Left ventricle myocardium inferior (tissue), 1 donor: Measurements from ENCODE around the gene BMF. TPM values are rescaled to one million over a fixed set of nuclear protein-coding genes. Genes with fewer than 3 reads are reported as not detected.

Experiments used
- DNase-seq: peaks from one replicate; pipeline ENCODE4 v3.0.0-alpha.2; 2020
- H3K27ac ChIP-seq: fragments of 200-600 bp; replicated peaks from 2 replicates; pipeline ENCODE4 v1.8.0; 2021
- H3K27me3 ChIP-seq: fragments of 200-600 bp; 2 replicates; pipeline ENCODE4 v1.8.0; 2021; ENCODE audit warnings: low read depth
- H3K36me3 ChIP-seq: fragments of 200-600 bp; 2 replicates; pipeline ENCODE4 v1.8.0; 2021
- H3K4me1 ChIP-seq: fragments of 200-600 bp; 2 replicates; pipeline ENCODE4 v1.8.0; 2021
- H3K4me3 ChIP-seq: fragments of 200-600 bp; 2 replicates; pipeline ENCODE4 v1.8.0; 2021; ENCODE audit warnings: mild to moderate bottlenecking, moderate library complexity
- H3K9me3 ChIP-seq: fragments of 200-600 bp; replicated peaks from 2 replicates; pipeline ENCODE4 v1.8.0; 2021
- intact Hi-C: fragments of 100-400 bp; cut with micrococcal nuclease; formaldehyde crosslinking; loops from one replicate; pipeline ENCODE4 v1.11.0; 2022
- total RNA-seq: library from RNA; stranded (reverse); fragmentation: NEBNext Ultra II Directional; extraction: Animal tissue kit (Norgen Biotek cat#: 25700); gene quantifications from one replicate; pipeline ENCODE4 v1.2.1, GENCODE V29; 2021
- TF ChIP-seq, protein P1 (sequence below): fragments of 200-600 bp; IDR thresholded peaks from 2 replicates; pipeline ENCODE4 v1.8.0; 2021; ENCODE audit warnings: antibody characterized with exemption, mild to moderate bottlenecking, borderline replicate concordance
- donor health status: DM: no; HTN: yes; CAD: no; lungs with severe emphysema.

BMF gene
- total RNA-seq, 1 donor from 2014 or later: 3.1 TPM

DNA sequence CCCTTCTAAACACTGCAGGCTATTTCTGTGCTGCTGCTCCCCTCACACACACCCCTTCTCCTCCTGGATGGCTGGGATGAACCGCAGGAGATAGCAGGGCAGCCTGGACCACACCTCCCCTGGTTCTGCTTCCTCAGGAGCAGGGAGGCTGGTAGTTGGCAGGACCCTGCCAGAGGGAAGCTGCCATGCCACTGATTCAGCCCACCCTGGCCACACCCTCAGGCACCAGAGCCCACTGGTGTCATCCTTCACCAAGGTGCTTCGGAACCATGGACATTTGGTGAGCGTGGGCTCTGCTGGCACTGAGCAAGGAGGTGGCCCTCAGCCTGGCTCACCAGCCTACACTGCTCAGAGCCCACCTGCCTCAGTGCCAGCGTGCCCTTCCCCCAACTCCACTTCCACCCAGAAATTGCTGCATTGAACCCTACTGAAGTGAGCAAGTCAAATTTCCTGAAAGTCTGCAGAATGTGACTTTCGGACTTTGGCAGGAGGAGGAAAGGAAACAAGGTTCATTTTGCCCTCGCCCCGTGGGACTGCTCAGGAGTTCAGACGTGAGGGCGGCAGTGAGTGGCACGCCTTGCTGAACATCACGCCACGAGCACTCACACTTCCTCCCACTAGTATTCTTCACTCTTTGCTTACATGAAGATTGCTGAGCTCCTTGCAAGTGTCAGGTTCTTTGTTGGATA, 26.3 kb downstream of the BMF start:
- Histone ChIP-seq H3K27ac (peak overlapping the region; percentile 75), H3K36me3 (no peaks in the 10 kb centered on the region), H3K9me3 (no peaks in the 10 kb centered on the region), H3K27me3 (no peaks in the 10 kb centered on the region), H3K4me1 (peaks cover 39% of the 10 kb centered on the region), H3K4me3 (peak overlapping the region; percentile 54)
- intact Hi-C loops: no loop called here
- DNase-seq: no peak
- TF ChIP-seq, protein P1, sequence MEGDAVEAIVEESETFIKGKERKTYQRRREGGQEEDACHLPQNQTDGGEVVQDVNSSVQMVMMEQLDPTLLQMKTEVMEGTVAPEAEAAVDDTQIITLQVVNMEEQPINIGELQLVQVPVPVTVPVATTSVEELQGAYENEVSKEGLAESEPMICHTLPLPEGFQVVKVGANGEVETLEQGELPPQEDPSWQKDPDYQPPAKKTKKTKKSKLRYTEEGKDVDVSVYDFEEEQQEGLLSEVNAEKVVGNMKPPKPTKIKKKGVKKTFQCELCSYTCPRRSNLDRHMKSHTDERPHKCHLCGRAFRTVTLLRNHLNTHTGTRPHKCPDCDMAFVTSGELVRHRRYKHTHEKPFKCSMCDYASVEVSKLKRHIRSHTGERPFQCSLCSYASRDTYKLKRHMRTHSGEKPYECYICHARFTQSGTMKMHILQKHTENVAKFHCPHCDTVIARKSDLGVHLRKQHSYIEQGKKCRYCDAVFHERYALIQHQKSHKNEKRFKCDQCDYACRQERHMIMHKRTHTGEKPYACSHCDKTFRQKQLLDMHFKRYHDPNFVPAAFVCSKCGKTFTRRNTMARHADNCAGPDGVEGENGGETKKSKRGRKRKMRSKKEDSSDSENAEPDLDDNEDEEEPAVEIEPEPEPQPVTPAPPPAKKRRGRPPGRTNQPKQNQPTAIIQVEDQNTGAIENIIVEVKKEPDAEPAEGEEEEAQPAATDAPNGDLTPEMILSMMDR: no peak

DNA sequence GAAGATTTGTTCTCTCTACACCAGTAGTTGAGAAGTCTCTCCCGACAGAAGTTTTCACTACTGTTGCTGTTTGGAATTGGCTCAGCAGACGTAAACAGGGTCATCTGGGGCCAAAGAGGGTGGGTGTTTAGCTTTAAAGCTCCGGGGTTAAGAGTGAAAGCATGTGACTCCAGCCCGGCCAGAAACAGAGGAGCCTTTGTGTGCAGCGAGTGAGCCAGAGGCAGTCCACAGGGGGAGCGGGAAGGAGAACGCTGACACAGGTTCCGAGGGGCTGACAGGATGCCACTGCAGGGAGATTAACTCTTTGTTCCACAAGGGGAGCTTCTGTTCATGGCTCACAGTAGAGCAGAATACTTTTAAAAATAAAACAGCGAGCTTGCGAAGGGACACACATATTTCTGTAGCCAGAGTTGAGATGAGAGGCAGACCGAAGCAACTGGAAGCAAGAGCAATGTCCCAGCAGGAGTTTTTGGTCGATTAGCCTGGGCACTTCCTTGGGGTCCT, 26.9 kb downstream of the BMF start:
- peaks cover 33% of the 10 kb centered on the region for H3K4me1 ChIP-seq
- peak; percentile 78 for DNase-seq
- intact Hi-C loops: no loop called here
- no peaks in the 10 kb centered on the region for H3K36me3 ChIP-seq
- H3K27ac ChIP-seq: peak overlapping the region; percentile 75
- no peaks in the 10 kb centered on the region for H3K27me3 ChIP-seq
- no peaks in the 10 kb centered on the region for H3K9me3 ChIP-seq
- H3K4me3 ChIP-seq: peak overlapping the region; percentile 54
- TF ChIP-seq, protein P1: peak; percentile 20

DNA sequence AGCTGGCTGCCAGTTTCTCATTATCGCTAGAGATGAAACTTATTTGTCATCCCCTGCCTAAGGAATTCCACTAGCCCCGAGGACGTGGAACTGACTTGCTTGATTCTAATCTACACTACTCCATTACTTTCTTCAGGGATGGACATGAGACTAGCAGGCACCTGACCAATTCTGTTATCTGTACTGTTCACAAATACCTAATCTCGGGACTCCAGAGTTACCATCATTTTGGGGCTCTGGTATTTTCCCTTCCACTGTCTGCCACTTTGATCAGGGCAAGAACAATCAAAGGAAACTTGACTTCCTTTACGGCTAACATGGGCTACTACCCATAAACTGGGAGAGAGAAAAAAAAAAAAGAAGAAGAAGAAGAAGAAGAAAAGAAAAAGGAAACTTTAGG, 27.8 kb downstream of the BMF start:
- DNase-seq: no peak

DNA sequence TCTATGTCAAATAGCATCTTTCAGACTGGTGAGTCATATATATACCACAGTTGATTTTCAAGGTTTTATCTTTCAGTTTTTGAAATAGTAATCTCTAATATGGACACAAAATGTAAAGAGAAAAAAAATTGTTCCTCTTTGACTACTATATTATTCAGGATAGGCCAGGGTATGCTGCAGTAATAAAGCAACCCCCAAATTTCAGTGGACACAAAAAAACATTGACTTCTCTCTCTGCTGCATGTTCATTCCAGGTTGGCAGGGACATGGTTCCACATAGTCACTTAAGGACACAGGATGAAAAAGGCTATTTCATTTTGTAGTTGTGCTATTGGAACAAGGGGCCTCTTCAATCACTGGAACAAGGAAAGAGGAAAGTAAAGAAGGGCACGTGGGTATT, 28.6 kb downstream of the BMF start:
- H3K27ac ChIP-seq: peak overlapping the region; percentile 75
- peaks cover 32% of the 10 kb centered on the region for H3K4me1 ChIP-seq
- no peak overlapping the region for H3K4me3 ChIP-seq
- no peak for DNase-seq
- H3K27me3 ChIP-seq: no peaks in the 10 kb centered on the region
- no peaks in the 10 kb centered on the region for H3K36me3 ChIP-seq
- intact Hi-C loops: no loop called here
- TF ChIP-seq, protein P1: no peak
- H3K9me3 ChIP-seq: no peaks in the 10 kb centered on the region

More for the DNA sequence above, 27.8 kb downstream of the BMF start:
- no peaks in the 10 kb centered on the region for H3K36me3 ChIP-seq
- H3K9me3 ChIP-seq: no peaks in the 10 kb centered on the region
- intact Hi-C loops: no loop called here
- H3K4me1 ChIP-seq: peaks cover 32% of the 10 kb centered on the region
- H3K27me3 ChIP-seq: no peaks in the 10 kb centered on the region
- H3K4me3 ChIP-seq: peak overlapping the region; percentile 54
- peak overlapping the region; percentile 75 for H3K27ac ChIP-seq
- TF ChIP-seq, protein P1: no peak

DNA sequence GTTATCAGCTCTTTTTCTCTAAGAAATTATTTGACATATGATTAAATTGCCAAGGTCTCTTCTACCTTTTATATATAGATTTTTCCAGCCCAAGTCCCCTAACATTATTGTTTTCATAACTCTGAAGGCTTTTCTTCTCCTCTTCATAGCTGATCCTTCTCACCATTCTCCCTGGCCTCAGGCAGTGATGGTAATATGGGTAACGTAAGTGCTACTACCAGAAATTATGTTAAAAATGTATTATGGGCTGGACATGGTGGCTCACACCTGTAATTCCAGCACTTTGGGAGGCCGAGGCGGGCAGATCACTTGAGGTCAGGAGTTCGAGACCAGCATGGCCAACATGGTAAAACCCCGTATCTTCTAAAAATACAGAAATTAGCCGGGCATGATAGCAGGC, 29.2 kb downstream of the BMF start:
- H3K36me3 ChIP-seq: no peaks in the 10 kb centered on the region
- TF ChIP-seq, protein P1: no peak
- H3K4me3 ChIP-seq: no peak overlapping the region
- DNase-seq: no peak
- H3K4me1 ChIP-seq: peaks cover 32% of the 10 kb centered on the region
- H3K27me3 ChIP-seq: no peaks in the 10 kb centered on the region
- H3K27ac ChIP-seq: no peak overlapping the region
- intact Hi-C loops: no loop called here
- H3K9me3 ChIP-seq: no peaks in the 10 kb centered on the region
